DLD1 (cell line): ENCODE results near the gene RPL39.
"Not testable (repeated sequence)": the region's sequence is repeated elsewhere in the genome, so short reads cannot be mapped to it uniquely, and the experiment has no call there.

Experiments
- in situ Hi-C: cut with HindIII; loops from 2 replicates; pipeline ENCODE4 v1.10.0; 2017; ENCODE audit warnings: low sequenced_read_pairs

Gene RPL39

DNA sequence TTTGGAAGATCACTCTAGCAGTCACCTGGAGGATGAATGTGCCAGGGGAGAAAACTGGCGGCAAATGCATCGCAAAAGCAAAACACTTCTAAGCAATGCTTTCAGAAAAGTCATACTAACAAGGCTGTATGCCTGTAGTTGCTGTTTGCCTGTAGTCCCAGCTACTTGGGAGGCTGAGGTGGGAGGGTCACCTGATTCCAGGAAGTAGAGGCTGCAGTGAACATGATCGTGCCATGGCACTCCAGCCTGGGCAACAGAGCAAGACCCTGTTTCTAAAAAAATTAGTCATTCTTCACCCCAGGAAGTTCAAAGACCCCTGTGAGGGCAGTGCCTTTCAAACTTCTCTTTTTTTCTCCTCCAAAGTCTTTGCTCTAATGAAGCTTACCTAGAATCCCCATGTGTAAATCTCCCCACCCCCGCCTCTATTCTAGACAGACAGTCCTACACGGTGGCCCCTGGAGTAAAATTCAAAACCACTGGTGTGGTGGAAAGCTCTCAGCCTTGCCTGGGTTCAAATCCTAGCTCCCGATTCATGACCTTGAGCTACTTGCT is 27.5 kb downstream of the RPL39 start:
- in situ Hi-C loops = no loop called here

DNA sequence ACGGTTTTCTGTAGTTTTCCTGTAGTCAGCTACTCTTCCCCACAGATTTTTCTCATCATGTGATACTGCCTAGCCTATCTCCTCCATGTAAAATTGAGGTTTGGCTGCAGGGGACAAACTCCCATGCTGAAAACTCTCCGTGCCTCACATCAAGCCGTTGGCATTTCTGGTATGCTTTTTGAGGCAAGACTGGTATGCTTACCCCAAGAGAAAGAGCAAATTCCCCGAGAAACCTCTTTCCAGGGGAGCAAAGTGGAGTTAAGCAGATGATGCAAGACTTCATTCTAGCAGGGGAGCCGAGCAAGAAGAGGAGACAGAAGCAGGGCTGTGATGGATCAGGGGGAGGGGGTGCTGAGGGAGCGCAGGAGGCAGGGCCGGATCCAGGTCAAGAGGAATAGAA is 28.2 kb downstream of the RPL39 start:
- in situ Hi-C loops = no loop called here

DNA sequence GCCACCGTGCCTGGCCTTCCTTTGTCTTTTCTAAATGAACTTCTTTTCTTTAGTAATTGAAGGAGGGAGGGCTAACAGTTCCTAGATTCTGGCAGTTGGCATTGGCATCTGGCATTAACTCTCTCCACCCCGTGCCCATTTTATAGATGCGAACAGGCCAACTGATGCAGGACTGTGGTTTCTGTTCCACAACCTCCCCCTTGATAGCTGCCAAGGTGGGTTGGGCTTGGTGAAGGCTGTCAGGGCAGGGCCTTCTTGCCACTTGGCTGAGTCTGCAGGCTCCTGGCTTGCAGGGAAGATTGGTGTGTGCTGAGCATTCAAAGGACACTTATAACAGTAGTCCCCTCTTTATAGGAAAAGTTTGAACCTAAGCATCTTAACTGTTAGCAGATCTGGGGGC is 28.7 kb downstream of the RPL39 start:
- in situ Hi-C loops = no loop called here

DNA sequence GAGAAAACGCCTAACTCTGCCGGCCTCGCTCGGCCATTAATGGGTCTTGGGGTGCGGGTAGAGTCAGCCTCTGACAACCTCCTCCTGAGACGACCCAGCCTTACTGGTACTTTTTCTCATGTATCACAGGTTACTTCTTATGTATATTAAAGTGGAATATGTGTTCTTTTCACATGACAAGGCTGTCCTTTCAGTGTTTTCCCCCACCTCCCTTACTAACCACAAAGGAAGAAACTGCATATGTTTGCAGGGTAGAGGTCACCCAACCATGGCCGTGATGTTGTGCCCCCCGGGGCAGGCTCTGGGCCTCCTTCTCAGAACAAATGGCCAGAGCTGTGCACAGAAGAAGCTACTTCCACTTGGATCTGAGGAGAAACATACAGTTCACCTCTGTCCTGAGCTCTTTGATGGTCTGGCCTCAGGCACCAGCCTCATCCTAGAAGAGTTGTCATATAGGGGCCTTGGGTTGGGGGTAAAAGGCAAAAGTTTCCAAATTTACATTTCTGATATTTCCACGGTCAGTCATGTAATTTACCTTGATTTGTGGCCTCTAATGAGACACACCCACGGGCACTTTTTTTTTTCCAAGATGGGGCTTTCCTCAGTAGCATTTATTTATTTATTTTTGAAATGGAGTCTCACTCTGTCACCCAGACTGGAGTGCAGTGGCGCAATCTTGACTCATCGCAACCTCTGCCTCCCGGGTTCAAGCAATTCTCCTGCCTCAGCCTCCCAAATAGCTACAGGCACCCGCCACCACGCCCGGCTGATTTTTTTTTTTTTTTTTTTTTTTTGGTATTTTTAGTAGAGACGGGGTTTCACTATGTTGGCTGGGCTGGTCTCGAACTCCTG is 31.2 kb downstream of the RPL39 start:
- in situ Hi-C loops = no loop called here

DNA sequence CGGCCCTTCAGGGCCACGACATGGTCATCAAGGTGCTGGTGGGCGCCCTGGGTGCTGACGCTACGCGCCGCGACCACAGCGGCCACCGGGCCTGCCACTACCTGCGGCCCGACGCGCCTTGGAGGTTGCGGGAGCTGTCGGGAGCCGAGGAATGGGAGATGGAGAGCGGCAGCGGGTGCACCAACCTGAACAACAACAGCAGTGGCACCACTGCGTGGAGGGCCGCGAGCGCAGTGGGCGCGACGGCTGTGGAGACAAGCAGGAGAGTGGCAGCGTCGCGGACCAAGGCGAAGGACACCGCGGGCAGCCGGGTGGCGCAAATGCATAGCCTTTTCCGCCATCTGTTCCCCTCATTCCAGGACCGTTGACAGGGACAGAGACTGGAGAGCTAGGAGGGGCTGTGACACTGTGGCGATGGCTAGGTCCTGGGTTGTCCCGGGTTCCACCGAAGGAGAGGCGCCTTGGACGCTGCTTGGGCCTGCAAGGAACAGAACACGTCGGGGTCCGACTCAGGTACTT is 32.1 kb downstream of the RPL39 start:
- in situ Hi-C loops = no loop called here

DNA sequence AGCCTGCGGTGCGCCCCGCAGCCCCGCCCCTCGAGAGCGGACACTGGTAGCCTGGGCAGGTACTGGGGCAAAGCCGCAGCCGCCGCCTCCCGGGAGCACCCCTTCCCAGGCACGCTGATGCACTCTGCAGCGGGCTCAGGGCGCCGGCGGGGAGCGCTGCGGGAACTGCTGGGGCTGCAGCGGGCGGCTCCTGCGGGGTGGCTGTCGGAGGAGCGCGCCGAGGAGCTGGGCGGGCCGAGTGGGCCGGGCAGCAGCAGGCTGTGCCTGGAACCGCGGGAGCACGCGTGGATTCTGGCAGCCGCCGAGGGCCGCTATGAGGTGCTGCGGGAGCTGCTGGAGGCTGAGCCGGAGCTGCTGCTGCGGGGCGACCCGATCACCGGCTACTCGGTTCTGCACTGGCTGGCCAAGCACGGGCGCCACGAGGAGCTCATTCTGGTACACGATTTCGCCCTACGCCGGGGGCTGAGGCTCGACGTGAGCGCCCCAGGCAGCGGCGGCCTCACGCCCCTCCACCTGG is 32.6 kb downstream of the RPL39 start:
- in situ Hi-C loops = no loop called here

DNA sequence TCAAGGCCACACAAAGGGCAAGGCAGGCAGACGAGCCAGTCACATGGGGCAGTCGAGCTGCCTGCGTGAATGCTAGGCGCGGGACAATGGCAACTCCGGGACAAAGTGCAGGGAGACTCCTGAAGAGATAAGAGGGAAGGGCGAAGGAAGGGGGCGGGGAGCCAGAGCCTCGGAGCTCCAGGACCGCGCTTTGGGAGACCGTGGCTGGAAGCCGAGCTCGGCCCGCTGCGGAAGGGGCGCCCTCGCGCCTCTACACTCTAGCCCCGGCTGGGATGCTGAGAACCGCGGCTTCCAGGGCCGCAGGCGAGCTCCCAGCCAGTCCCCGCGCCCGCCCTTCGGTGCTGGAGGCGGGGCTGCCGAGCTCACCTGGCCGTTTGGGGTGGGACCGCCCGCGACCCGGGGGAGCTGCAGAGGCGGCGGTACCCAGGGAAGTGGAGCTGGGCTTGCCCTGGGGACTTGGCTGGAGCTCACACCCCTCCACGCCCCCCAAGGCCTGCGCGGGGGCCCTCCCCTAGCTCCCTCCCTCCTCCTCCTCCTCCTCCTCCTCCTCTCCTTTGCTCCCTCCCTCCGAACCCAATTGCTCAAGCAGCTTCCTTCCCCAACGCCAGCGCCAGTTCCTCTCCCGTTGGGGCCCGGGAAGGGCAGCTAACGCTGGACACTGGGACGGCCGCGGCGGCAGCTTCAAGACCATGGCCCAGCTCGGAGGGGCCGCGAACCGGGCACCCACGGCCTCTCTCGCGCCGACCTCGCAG is 33.3 kb downstream of the RPL39 start, which contains the start of gene SOWAHD:
TSS of gene SOWAHD (plus strand) at position 610 of the 752 bp plus-strand sequence. CDS start at position 690, 80 bp downstream.
- in situ Hi-C loops = no loop called here

DNA sequence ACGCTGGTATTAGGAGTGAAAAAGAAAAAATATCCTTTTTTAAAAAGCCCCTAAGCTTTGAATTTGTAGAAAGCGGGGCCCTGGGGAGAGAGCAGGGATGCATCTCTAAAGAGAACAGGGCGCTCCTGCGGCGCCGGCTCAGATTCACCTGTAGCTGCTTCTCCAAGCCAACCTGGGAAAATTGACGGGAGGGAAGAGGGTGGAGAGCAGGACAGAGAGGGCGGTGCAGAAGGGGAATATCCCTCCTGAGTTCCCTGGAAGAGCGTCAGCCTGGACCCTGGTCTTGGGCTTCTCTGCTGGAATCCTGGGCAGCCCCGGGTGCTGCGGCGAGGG is 33.8 kb downstream of the RPL39 start:
- in situ Hi-C loops = no loop called here

DNA sequence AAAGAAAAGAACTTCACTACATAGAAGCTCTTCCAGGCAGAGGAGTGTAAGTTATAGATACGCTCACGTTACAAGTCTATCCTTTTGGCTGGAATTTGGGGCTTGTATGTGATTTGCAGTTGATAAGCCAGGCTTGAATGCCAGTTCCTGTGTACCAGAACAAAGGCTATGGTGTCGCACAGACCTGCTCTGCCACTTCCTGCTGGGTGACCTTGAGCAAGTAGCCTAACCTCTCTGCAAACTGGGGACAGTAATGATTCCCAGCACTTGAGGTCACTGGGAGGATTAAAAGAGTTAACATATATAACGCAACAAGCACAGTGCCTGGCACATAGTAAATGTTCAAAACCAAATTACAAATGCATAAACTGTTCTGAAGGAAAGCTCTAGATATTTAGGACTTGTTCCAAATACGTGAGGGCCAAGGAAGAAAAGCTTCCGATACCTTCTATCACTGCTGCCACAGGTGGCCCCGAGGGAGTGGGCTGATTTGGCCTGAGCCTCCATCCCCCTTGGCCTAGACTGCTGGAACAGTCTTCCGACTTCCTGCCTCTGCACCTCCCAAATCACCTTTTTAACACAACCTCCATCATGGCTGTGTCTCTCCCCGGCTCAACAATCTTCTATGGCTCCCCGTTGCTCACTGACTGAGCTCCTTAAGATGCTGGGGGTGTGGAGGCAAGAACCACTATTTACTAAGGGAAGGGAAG is 34.3 kb downstream of the RPL39 start:
- in situ Hi-C loops = no loop called here

DNA sequence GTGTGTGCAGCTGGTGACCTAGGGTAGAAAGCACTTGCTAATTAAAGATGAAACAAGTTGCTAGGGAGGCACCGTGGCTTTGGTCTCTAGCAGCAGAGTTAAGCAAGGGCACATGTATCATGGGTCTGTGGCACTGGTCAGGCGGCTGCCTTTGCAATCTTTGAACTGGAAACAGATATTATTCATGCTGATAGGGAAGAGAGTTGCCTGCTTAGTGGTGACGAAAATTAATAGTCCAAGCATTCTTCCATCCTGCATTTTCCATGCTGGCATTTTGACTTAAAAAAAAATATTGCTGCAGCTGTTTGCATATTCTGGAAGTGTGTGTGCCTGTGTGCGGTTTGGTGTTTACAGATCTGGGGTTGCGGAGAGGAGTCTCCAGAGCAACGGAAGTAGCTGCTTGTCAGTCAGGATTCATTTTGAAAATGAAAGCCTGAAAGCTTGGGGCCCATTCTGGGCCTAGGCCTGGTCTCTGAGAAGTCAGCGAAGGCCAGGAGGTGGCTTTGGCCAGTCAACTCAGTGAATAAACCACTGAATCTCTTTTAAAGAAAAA is 35.4 kb downstream of the RPL39 start:
- in situ Hi-C loops = no loop called here

DNA sequence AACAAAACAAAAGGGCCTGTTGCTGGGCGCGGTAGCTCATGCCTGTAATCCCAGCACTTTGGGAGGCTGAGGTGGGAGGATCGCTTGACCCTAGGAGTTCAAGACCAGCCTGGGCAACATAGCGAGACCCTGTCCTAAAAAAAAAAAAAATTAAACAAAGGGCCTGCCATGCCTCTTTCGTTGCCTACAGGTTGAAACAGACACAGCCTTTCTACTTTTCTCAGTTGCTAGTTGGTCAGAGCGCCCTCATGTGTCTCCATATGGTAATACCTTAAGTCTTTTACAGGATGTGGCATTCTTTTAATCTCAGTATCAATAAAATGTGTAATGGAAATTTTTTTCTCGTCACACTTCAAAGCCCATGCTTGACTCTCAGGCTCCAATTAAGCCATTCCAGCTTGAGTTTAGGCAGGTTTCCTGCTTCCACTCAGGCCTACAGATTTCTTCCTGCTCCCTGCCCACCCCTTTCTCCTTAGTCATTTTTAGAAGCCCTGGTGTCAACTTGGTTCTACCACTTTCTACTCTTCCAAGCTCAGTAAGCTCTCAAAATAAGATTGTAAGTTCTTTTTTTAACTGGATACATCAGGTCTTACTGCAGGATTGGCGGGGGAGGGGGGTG is 37.7 kb downstream of the RPL39 start:
- in situ Hi-C loops = no loop called here

DNA sequence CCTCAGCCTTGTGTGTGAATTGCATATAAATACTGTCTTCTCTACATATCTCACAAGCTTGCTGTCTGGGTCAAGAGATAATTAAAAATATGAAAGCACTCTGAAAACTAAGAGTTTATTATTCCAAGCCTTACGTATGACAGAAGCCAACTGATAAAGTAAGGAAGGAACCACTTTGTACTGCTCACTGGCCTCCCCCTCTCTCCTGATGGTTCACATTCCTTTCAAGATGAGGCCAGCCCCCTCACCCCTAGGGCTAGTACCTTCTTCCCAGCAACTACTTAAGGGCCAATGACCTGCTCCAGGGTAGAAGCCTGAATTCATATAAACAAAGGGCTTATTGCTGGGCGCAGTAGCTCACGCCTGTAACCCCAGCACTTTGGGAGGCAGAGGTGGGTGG is 38.4 kb downstream of the RPL39 start:
- in situ Hi-C loops = no loop called here

DNA sequence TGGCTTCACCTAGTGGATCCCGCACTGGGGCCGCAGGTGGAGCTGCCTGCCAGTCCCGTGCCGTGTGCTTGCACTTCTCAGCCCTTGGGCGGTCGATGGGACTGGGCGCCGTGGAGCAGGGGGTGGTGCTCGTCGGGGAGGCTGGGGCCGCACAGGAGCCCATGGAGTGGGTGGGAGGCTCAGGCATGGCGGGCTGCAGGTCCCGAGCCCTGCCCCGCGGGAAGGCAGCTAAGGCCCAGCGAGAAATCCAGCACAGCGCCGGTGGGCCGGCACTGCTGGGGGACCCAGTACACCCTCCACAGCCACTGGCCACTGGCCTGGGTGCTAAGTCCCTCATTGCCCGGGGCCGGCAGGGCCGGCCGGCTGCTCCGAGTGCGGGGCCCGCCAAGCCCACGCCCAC is 40.7 kb downstream of the RPL39 start:
- in situ Hi-C loops = not testable (repeated sequence)

DNA sequence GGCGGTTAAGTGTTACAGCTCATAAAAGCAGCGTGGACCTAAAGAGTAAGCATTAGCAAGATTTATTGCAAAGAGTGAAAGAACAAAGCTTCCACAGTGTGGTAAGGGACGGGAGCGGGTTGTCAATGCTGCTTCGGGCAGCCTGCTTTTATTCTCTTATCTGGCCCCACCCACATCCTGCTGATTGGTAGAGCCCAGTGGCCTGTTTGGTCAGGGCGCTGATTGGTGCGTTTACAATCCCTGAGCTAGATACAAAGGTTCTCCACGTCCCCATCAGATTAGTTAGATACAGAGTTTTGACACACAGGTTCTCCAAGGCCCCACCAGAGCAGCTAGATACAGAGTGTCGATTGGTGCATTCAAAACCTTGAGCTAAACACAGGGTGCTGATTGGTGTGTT is 41.3 kb downstream of the RPL39 start:
- in situ Hi-C loops = not testable (repeated sequence)

DNA sequence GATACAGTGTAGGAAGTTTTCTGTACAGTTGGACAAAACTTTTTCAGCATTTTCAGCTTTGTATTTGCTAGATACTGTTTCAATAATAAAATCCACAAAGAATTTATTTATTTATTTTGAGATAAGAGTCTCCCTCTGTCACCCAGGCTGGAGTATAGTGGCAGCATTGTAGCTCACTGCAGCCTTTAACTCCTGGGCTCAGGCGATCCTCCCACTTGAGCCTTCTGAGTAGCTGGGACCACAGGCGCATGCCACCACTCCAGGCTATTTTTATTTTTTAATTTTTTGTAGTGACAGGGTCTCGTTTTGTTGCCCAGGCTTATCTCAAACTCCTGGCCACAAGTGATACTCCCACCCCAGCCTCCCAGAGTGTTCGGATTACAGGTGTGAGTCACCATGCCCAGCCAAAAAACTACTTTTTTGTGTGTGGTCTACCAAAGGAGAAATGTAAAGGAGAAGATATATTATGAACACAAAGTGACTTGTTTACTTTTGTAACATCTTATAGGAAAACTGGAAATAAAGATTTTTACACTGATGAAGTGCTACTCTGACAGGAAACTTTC is 46.1 kb downstream of the RPL39 start:
- in situ Hi-C loops = no loop called here

DNA sequence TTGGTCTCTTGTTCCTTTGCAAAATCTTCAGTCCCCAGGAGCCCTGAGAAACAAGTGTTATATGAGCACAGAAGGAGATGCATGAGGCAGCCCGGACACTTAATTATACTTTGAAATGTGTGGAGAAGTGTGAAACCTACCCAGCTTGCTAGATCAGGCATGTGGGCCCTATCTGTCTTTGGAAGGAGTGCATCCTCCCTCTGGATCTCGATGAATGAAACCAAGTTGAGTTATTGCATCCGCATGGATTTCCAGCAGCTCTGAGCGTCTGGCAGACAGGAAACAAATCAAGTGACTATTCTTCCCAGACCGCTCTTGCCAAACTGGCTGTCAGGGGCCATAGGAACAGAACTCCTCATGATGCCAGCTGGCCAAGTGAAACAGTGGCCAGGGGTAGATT is 52.7 kb downstream of the RPL39 start:
- in situ Hi-C loops = no loop called here
